Measurements from ENCODE around the gene SLC44A5.

DNA sequence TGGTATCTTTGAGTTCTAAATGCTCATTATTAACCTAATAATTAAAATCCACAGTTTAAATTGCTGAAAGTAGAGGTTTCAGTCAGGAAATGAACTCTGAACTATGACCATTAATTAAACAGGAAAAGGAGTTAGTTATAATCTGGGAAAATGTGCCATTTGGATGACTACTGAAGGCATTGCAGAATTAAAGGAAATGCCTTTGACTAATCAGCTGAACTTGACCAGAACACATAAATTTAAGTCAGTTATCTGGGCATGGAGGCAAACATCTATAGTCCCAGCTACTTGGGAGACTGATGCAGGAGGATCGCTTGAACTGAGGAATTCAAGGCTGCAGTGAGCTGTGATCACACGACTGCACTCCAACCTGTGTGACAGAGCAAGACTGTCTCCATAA is 31.9 kb downstream of the SLC44A5 start:
- TF ChIP-seq, protein P1, sequence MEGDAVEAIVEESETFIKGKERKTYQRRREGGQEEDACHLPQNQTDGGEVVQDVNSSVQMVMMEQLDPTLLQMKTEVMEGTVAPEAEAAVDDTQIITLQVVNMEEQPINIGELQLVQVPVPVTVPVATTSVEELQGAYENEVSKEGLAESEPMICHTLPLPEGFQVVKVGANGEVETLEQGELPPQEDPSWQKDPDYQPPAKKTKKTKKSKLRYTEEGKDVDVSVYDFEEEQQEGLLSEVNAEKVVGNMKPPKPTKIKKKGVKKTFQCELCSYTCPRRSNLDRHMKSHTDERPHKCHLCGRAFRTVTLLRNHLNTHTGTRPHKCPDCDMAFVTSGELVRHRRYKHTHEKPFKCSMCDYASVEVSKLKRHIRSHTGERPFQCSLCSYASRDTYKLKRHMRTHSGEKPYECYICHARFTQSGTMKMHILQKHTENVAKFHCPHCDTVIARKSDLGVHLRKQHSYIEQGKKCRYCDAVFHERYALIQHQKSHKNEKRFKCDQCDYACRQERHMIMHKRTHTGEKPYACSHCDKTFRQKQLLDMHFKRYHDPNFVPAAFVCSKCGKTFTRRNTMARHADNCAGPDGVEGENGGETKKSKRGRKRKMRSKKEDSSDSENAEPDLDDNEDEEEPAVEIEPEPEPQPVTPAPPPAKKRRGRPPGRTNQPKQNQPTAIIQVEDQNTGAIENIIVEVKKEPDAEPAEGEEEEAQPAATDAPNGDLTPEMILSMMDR (IDR thresholded peaks at IDR 0.05) = no peak
- no peak for TF ChIP-seq POLR2A (IDR thresholded peaks at IDR 0.05)
